CD1c-positive myeloid dendritic cell (primary cell): ENCODE measurements around the gene MCL1.

Experiments
- DNase-seq: peaks from one replicate; pipeline ENCODE4 v3.0.0-alpha.2; 2016; ENCODE audit errors: extremely low spot score

MCL1 gene

DNA sequence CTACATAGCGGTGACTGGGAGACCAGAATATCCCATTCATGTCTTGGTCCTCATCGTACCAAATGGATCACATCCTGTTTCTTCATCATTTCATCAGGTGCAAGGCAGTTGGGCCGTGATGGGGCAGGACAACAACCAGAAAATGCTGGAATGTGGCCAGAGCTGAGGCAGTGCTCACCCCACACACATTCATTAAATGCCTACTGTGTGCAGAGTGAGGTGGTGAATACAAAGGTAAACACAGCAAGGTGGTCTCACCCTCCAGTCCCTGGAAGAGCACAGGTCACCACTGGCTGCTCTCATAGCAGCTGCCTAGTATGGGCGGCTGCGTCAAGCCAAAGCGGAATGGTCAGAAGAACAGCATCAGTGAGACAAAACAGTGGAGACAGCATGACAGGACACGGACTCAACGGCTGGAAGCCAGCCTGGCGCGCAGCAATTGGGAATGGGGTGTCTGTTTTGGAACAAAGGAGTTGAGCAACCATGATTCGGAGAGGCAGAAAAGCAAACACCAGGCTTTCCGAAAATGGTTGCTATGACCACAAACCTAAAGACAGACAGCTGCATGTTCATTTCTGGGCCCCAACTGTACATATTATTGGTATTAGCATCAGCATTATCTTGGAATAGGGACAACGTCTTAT lies 35.8 kb downstream of the MCL1 start:
- no peak for DNase-seq

DNA sequence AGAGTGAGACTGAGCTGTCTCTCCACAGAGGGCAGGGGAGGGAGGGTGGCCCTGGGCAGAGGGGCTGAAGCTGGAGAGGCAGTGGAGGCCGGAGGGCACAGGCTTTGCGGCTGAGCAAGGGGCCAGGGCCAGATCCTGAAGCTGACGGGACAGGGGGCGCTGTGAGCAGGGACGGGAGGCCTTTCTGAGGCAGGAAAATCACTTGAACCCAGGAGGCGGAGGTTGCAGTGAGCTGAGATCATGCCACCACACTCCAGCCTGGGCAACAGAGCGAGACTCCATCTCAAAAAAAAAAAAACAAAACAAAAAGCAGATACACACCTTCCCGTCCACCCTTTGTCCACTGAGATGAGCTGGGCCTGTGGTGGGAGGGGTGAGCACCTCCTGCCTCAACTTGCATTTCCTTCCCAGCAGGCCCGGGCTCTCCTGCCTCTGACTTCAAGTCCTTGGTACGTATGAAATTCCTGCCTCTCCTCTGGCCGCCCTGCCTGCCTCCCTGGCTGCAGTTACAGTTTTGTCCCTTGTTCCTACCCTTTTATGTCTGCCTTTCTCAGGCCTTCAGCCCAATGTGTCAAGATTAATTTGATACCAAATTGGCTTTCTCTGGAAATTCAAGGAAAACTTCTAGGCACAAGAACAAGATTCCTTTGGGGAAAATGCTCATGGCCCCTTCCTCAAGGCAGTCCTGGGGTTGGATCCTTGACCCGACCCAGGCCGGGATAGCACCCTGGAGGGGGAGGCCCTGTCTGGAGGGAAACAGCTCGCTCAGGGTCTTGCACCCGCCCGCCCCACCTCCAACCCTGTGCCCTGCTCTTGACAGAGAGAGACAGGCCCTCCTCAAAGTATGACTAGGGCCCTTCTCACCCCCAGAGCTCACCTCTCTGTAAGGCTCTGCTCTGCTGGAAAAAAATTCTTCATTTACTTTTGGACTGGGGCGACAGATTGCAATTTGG lies 41.4 kb downstream of the MCL1 start:
- no peak for DNase-seq

- DNase-seq = no peak
Observed at GRCh38 chr1:150536836-150537731, 42.3 kb downstream of the MCL1 start.

DNA sequence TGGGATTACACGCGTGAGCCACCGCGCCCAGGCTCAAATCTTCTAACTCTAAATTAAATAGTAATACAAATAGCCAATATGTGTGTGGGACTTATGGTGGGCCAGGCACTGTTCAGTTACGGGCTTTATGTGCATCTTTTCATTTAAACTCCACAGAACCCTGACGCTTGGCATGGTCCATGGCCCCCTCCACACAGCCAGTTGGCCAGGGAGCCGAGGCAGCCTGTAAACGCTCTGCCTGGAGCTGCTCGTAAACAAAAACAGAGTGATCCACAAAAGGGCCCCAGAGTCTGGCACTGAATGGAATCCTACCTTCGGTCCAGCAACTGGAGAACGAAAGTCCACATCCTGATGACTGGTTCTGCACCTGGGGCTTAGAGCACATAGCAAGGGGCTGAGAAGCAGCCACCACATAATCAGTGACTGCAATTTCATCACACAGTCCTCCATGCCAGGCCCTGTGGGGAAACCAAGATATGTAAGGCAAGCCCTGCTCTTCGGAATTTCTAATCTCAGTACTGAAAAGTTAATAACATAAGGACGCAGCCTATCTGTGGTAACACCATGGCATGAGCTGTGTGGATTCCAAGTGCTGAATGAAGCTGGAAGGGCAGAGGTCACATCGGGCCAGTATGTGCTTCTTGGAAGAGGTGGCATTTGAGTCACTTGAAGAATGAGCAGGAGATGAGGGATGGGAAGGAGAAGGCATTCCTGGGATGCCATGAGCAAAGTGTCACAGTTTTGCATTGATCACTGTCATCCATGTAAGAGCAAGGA lies 43.7 kb downstream of the MCL1 start:
- no peak for DNase-seq

DNA sequence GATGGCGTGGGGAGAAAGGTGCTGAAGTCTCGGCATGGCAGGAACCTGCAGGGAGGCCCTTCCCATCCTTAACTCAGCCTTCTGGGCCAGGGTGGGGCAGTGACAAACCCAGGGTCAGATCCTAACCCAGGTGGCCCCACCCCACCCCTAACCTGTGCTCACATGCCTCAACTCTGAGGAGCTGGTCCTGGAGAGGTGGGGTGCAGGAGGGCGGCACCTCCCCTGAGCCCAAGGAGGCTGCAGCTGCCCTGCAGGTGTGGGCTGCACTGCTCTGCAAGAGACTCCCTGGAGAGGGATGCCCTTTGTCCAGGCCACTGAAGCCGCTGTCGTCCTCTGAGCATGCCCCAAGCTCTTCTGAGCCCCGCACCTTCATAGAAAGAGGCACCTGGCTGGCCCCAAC lies 45.4 kb downstream of the MCL1 start:
- DNase-seq = no peak

DNA sequence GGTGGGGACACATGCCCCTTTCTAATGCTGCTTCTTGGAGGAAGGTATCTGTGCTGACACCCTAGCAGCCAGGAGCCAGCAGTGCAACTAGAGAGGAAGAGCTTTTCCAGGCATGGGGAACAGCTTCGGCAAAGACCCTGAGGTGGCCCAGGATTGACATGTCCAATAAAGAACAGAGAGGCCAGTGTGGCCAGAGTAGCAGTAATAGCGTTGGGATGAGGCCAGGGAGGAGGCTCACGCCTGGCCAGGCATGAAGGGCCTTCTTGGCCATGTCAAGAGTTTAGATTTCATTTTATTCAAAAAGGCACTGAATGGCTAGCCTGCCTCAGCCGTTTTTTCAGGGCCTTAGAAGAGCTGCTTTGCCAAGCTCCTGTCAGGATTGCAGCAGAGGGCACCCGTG lies 46.5 kb downstream of the MCL1 start:
- no peak for DNase-seq

DNA sequence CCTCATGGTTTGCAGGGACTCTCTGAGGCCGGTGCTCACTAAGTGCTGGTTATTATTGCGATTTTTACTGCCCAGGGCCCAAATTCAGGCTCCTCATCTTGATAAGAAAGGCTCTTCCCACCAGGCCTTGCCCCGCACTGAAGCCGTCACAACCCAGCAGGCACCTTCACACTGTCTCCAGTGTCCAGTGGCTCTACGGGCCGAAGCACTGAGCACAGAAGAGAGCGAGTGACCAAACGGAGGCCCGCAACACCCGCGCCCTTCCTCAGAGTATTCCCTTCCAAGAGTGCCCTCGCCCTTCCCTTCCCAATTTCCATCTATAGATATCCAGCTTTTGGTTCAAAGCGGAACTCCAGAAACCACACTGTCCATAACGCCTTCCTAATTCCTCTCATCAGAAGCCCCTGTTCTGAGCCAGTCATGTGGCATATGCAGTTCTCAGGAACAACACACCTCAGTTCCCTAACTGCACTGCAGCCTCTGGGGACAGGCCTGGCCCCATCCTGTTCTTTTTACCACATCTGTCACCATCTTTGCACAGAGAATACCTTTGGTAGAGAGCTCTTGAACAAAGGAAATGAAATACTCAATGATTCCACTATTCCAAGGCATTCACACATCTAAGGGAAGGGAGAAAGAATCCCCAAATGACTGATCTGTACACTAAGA lies 48.8 kb downstream of the MCL1 start:
- no peak for DNase-seq

GRCh38 chr1:150529017-150529416 lies 50.4 kb downstream of the MCL1 start:
- no peak for DNase-seq

DNA sequence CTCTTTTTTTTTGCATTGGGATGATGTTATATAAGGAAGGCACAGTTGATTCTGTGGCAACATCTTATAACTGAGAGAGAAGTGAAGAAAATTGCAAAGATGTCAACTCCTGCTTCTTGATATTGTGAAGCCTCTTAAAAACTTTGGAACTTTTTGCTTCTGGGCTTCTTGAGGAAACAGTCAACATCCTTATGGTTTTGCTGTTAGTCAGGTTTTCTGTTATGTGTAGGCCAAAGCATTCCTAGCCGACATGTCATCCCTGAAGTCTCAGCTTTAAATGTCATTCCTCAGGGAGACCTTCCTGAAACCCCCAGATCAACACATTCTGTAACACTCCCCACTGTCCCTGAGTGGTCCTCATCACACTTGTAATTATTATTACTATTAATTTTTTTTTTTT lies 51.2 kb downstream of the MCL1 start:
- DNase-seq = no peak

- no peak for DNase-seq
Observed at GRCh38 chr1:150525348-150525747, 54.1 kb downstream of the MCL1 start.
